H9 (cell line): Measurements from ENCODE around the gene LHFPL6. TPM values are rescaled to one million over a fixed set of nuclear protein-coding genes. Genes with fewer than 3 reads are reported as not detected.

Experiments
- DNase-seq: peaks from one replicate; pipeline ENCODE4 v3.0.0-alpha.2; 2017
- H2AFZ ChIP-seq: one replicate; pipeline ENCODE4 v1.6.1; 2013; ENCODE audit warnings: mild to moderate bottlenecking, low read length, control low read depth, moderate library complexity
- H2AK5ac ChIP-seq: 2 replicates; pipeline ENCODE4 v1.6.1; 2013; ENCODE audit warnings: low read length, control low read depth, mixed read lengths; ENCODE audit not compliant: insufficient read length
- H2BK120ac ChIP-seq: one replicate; pipeline ENCODE4 v1.6.1; 2013; ENCODE audit warnings: low read depth, mild to moderate bottlenecking, low read length, control low read depth, inconsistent platforms; ENCODE audit not compliant: poor library complexity, severe bottlenecking
- H2BK12ac ChIP-seq: 2 replicates; pipeline ENCODE4 v1.6.1; 2013; ENCODE audit warnings: low read length, control low read depth, mixed read lengths, low read depth; ENCODE audit not compliant: insufficient read length
- H2BK15ac ChIP-seq: 2 replicates; pipeline ENCODE4 v1.6.1; 2013; ENCODE audit warnings: low read depth, low read length, control low read depth
- H2BK20ac ChIP-seq: one replicate; pipeline ENCODE4 v1.6.1; 2013; ENCODE audit warnings: low read depth, mild to moderate bottlenecking, low read length, control low read depth, inconsistent platforms; ENCODE audit not compliant: poor library complexity, severe bottlenecking
- H2BK5ac ChIP-seq: 2 replicates; pipeline ENCODE4 v1.6.1; 2013; ENCODE audit warnings: low read length, control low read depth, mixed read lengths; ENCODE audit not compliant: insufficient read length
- H3K14ac ChIP-seq: 2 replicates; pipeline ENCODE4 v1.6.1; 2013; ENCODE audit warnings: low read length, control low read depth; ENCODE audit not compliant: insufficient read depth
- H3K18ac ChIP-seq: 2 replicates; pipeline ENCODE4 v1.6.1; 2013; ENCODE audit warnings: low read depth, mild to moderate bottlenecking, mixed read lengths, low read length, control low read depth; ENCODE audit not compliant: insufficient read length
- H3K23ac ChIP-seq: 2 replicates; pipeline ENCODE4 v1.6.1; 2013; ENCODE audit warnings: low read length, control low read depth, mixed read lengths, low read depth; ENCODE audit not compliant: insufficient read length
- H3K23me2 ChIP-seq: 2 replicates; pipeline ENCODE4 v1.6.1; 2013; ENCODE audit warnings: low read depth, mild to moderate bottlenecking, mixed read lengths, low read length, control low read depth; ENCODE audit not compliant: insufficient read length, poor library complexity, severe bottlenecking
- H3K27ac ChIP-seq: 2 replicates; pipeline ENCODE4 v1.5.1; 2013; ENCODE audit warnings: low read length, control low read depth, mixed read lengths, low read depth; ENCODE audit not compliant: insufficient read length
- H3K27me3 ChIP-seq: 2 replicates; pipeline ENCODE4 v1.6.1; 2013; ENCODE audit warnings: low read length, control low read depth, inconsistent platforms; ENCODE audit not compliant: insufficient read depth
- H3K4ac ChIP-seq: 2 replicates; pipeline ENCODE4 v1.6.1; 2013; ENCODE audit warnings: low read depth, mild to moderate bottlenecking, control low read depth, inconsistent platforms, low read length, moderate library complexity
- H3K4me1 ChIP-seq: 2 replicates; pipeline ENCODE4 v1.6.1; 2013; ENCODE audit warnings: low read length, control low read depth, inconsistent platforms; ENCODE audit not compliant: insufficient read depth
- H3K4me2 ChIP-seq: 2 replicates; pipeline ENCODE4 v1.6.1; 2013; ENCODE audit warnings: low read length, control low read depth, mixed read lengths; ENCODE audit not compliant: insufficient read length, insufficient read depth
- H3K56ac ChIP-seq: 2 replicates; pipeline ENCODE4 v1.6.1; 2013; ENCODE audit warnings: low read depth, mild to moderate bottlenecking, mixed read lengths, low read length, control low read depth; ENCODE audit not compliant: insufficient read length
- H3K79me1 ChIP-seq: 2 replicates; pipeline ENCODE4 v1.6.1; 2013; ENCODE audit warnings: low read depth, mild to moderate bottlenecking, moderate library complexity, low read length, control low read depth, inconsistent platforms; ENCODE audit not compliant: insufficient read depth, poor library complexity, severe bottlenecking
- H3K79me2 ChIP-seq: 2 replicates; pipeline ENCODE4 v1.6.1; 2013; ENCODE audit warnings: low read length, control low read depth, inconsistent platforms; ENCODE audit not compliant: insufficient read depth
- H3K9ac ChIP-seq: 2 replicates; pipeline ENCODE4 v1.6.1; 2013; ENCODE audit warnings: low read length, control low read depth, mixed read lengths; ENCODE audit not compliant: insufficient read length; ENCODE audit errors: extremely low read depth
- H3K9me3 ChIP-seq: one replicate; pipeline ENCODE4 v1.6.1; 2013; ENCODE audit warnings: low read depth, low read length, inconsistent platforms; ENCODE audit not compliant: control insufficient read depth
- H3T11ph ChIP-seq: one replicate; pipeline ENCODE4 v1.6.1; 2013; ENCODE audit warnings: mild to moderate bottlenecking, low read length, control low read depth, inconsistent platforms
- H4K20me1 ChIP-seq: one replicate; pipeline ENCODE4 v1.6.1; 2013; ENCODE audit not compliant: control insufficient read depth, insufficient read length, insufficient read depth
- H4K5ac ChIP-seq: 2 replicates; pipeline ENCODE4 v1.6.1; 2013; ENCODE audit warnings: low read depth, mild to moderate bottlenecking, mixed read lengths, low read length, control low read depth; ENCODE audit not compliant: insufficient read length
- H4K8ac ChIP-seq: replicated peaks from 2 replicates; pipeline ENCODE4 v1.6.1; 2013; ENCODE audit warnings: low read length, control low read depth, mixed read lengths, low read depth; ENCODE audit not compliant: insufficient read length
- H4K91ac ChIP-seq: 2 replicates; pipeline ENCODE4 v1.6.1; 2013; ENCODE audit warnings: low read depth, mild to moderate bottlenecking, moderate library complexity, mixed read lengths, low read length, control low read depth; ENCODE audit not compliant: insufficient read length
- H3K27ac Mint-ChIP-seq, 3 experiments: 2 replicates in 2 of 3; 3 replicates in 1 of 3; pipeline ENCODE4 v1.8.0; 2020 to 2021; ENCODE audit warnings: mixed read lengths in 3 of 3, mild to moderate bottlenecking in 1 of 3, moderate library complexity in 1 of 3
- H3K27me3 Mint-ChIP-seq: 2 replicates; pipeline ENCODE4 v1.8.0; 2021; ENCODE audit warnings: low read depth, mild to moderate bottlenecking, moderate library complexity, mixed read lengths
- H3K36me3 Mint-ChIP-seq, 3 experiments: 2 replicates in 2 of 3; 3 replicates in 1 of 3; pipeline ENCODE4 v1.8.0; 2020 to 2021; ENCODE audit warnings: low read depth in 3 of 3, mixed read lengths in 3 of 3; ENCODE audit not compliant: insufficient read depth in 1 of 3
- H3K4me1 Mint-ChIP-seq, 2 experiments: 2 replicates each; pipeline ENCODE4 v1.8.0; 2020; ENCODE audit warnings: mixed read lengths in 2 of 2
- H3K4me3 Mint-ChIP-seq, 2 experiments: 2 replicates in 1 of 2; 3 replicates in 1 of 2; pipeline ENCODE4 v1.8.0; 2020 to 2021; ENCODE audit warnings: mild to moderate bottlenecking in 2 of 2, mixed read lengths in 2 of 2, moderate library complexity in 1 of 2
- H3K9me3 Mint-ChIP-seq, 2 experiments: 2 replicates in 1 of 2; 3 replicates in 1 of 2; pipeline ENCODE4 v1.8.0; 2020; ENCODE audit warnings: mild to moderate bottlenecking in 2 of 2, mixed read lengths in 2 of 2, moderate library complexity in 1 of 2
- WGBS: extraction: QIAGEN DNeasy Blood & Tissue Kit; methylation state at CpG from one replicate; pipeline ENCODE4 v1.1.7; 2013; ENCODE audit warnings: missing lambda C conversion rate, low lambda C conversion rate, mixed read lengths; ENCODE audit not compliant: insufficient read length; ENCODE audit errors: extremely low coverage; 5-methylcytosine and 5-hydroxymethylcytosine counted together
- total RNA-seq: library from RNA; stranded (reverse); gene quantifications from 2 replicates; pipeline ENCODE4 v1.2.1, GENCODE V29; 2021
- TF ChIP-seq, protein P1 (sequence below): fragments of 200-600 bp; sonication (generic); conservative IDR thresholded peaks from 3 replicates; pipeline ENCODE4 v1.8.0; 2021; ENCODE audit warnings: antibody characterized with exemption, mild to moderate bottlenecking

Gene LHFPL6
- total RNA-seq, 1 experiment from 2014 or later, result 3.5 TPM

DNA sequence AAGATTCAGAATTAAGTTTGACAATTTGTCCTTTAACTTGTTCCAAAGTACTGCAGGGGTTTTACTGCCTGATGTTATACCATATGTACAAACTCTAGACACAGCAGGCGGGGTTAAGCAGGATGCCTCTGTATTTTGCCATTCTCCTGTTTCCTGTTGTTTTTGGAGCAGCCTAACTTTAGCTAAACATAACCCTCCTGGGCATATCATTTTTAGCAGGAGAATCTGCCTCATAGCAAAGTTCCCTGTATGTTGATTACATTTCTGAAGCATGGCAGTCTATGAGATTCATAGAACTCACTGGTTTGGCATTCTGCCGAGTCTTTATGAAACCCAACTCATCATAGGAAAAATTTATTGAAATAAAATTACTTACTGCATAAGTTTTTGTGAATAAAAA, 5.2 kb downstream of the LHFPL6 start:
- no peak overlapping the region for H4K5ac ChIP-seq
- DNase-seq, result no peak
- no peaks in the 10 kb centered on the region for H3K79me2 ChIP-seq
- no peak overlapping the region for H3T11ph ChIP-seq
- H3K79me1 ChIP-seq, result no peaks in the 10 kb centered on the region
- no peak overlapping the region for H2BK12ac ChIP-seq
- H4K8ac ChIP-seq, result no peak overlapping the region
- H3K27ac ChIP-seq, result no peak overlapping the region
- H3K27me3 ChIP-seq, result peaks cover 3% of the 10 kb centered on the region; the same call in 1 of the 2 replicates
- no peak overlapping the region for H2BK5ac ChIP-seq
- WGBS, result no CpG with 5 or more reads among the region's 2 CpGs
- H2AFZ ChIP-seq, result no peak overlapping the region
- H2BK15ac ChIP-seq, result no peak overlapping the region
- Mint-ChIP-seq H3K27me3 (peaks cover 25% of the 10 kb centered on the region), H3K27ac (no peak overlapping the region), H3K9me3 (peaks cover 2 to 8% of the 10 kb centered on the region in 2 experiments; a peak in 3 of 5 replicates), H3K4me1 (peaks cover 14 to 15% of the 10 kb centered on the region in 2 experiments), H3K36me3 (peaks cover 0 to 6% (median 4%) of the 10 kb centered on the region in 3 experiments; a peak in 3 of 7 replicates), H3K4me3 (no peak overlapping the region)
- H3K4ac ChIP-seq, result no peak overlapping the region
- H2BK120ac ChIP-seq, result no peak overlapping the region
- no peak overlapping the region for H2BK20ac ChIP-seq
- H3K23me2 ChIP-seq, result peaks cover 6% of the 10 kb centered on the region
- no peak overlapping the region for H3K23ac ChIP-seq
- H4K91ac ChIP-seq, result no peak overlapping the region
- no peak overlapping the region for H3K9ac ChIP-seq
- TF ChIP-seq, protein P1, sequence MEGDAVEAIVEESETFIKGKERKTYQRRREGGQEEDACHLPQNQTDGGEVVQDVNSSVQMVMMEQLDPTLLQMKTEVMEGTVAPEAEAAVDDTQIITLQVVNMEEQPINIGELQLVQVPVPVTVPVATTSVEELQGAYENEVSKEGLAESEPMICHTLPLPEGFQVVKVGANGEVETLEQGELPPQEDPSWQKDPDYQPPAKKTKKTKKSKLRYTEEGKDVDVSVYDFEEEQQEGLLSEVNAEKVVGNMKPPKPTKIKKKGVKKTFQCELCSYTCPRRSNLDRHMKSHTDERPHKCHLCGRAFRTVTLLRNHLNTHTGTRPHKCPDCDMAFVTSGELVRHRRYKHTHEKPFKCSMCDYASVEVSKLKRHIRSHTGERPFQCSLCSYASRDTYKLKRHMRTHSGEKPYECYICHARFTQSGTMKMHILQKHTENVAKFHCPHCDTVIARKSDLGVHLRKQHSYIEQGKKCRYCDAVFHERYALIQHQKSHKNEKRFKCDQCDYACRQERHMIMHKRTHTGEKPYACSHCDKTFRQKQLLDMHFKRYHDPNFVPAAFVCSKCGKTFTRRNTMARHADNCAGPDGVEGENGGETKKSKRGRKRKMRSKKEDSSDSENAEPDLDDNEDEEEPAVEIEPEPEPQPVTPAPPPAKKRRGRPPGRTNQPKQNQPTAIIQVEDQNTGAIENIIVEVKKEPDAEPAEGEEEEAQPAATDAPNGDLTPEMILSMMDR, result no peak
- H3K18ac ChIP-seq, result no peak overlapping the region
- H2AK5ac ChIP-seq, result no peak overlapping the region
- no peak overlapping the region for H3K4me2 ChIP-seq
- no peak overlapping the region for H3K56ac ChIP-seq
- no peak overlapping the region for H3K14ac ChIP-seq
- no peaks in the 10 kb centered on the region for H4K20me1 ChIP-seq
- H3K9me3 ChIP-seq, result no peaks in the 10 kb centered on the region
- H3K4me1 ChIP-seq, result peaks cover 2% of the 10 kb centered on the region; the same call in 1 of the 2 replicates
